ACC112 (cell line): ENCODE measurements around the gene DNAJC30.
"Not testable (repeated sequence)": the region's sequence is repeated elsewhere in the genome, so short reads cannot be mapped to it uniquely, and the experiment has no call there.

ENCODE experiments used
- H2AFZ ChIP-seq: fragments of 200-600 bp; sonication (generic); one replicate; pipeline ENCODE4 v1.6.0; 2017; ENCODE audit warnings: antibody characterized with exemption, low read length; ENCODE audit not compliant: unreplicated experiment
- H3K27ac ChIP-seq: fragments of 200-600 bp; sonication (generic); 2 replicates; pipeline ENCODE4 v1.5.1; 2014; ENCODE audit warnings: low read depth, mild to moderate bottlenecking, antibody characterized with exemption, low read length, moderate library complexity
- H3K27me3 ChIP-seq: fragments of 200-600 bp; sonication (generic); 2 replicates; pipeline ENCODE4 v1.6.1; 2014; ENCODE audit warnings: mild to moderate bottlenecking, antibody characterized with exemption, low read length, moderate library complexity, mixed read lengths; ENCODE audit not compliant: insufficient read depth
- H3K36me3 ChIP-seq: fragments of 200-600 bp; sonication (generic); 2 replicates; pipeline ENCODE4 v1.6.1; 2016; ENCODE audit warnings: mild to moderate bottlenecking, antibody characterized with exemption, low read length, moderate library complexity, mixed read lengths; ENCODE audit not compliant: insufficient read depth
- H3K4me1 ChIP-seq: fragments of 200-600 bp; sonication (generic); one replicate; pipeline ENCODE4 v1.6.1; 2016; ENCODE audit warnings: low read length, mixed read lengths; ENCODE audit not compliant: insufficient read depth, unreplicated experiment, control insufficient read depth
- H3K4me3 ChIP-seq: fragments of 200-600 bp; sonication (generic); 2 replicates; pipeline ENCODE4 v1.5.1; 2014; ENCODE audit warnings: mild to moderate bottlenecking, low read depth, low read length
- H3K79me2 ChIP-seq: fragments of 200-600 bp; sonication (generic); one replicate; pipeline ENCODE4 v1.6.0; 2016; ENCODE audit warnings: low read length; ENCODE audit not compliant: control insufficient read depth, unreplicated experiment, insufficient read depth

DNAJC30 gene

GRCh38 chr7:73682745-73683055, 553 bp downstream of the DNAJC30 start:
- H3K4me3 ChIP-seq, result peak overlapping the region; percentile 98
- H3K79me2 ChIP-seq, result peaks cover 80% of the 10 kb centered on the region
- H3K4me1 ChIP-seq, result peaks cover 17% of the 10 kb centered on the region
- H3K27me3 ChIP-seq, result no peaks in the 10 kb centered on the region
- H3K36me3 ChIP-seq, result 0 out of 2 replicates have a peak, but pooled peaks cover 5% of the 10 kb centered on the region
- peak overlapping the region; percentile 61 for H2AFZ ChIP-seq
- peak overlapping the region; percentile 28; the same call in 1 of the 2 replicates for H3K27ac ChIP-seq

GRCh38 chr7:73681031-73681430, 2.2 kb downstream of the DNAJC30 start:
- H3K4me3 ChIP-seq, result peak overlapping the region; percentile 98
- 0 out of 2 replicates have a peak, but pooled peaks cover 5% of the 10 kb centered on the region for H3K36me3 ChIP-seq
- H3K27ac ChIP-seq, result no peak overlapping the region
- H3K4me1 ChIP-seq, result peaks cover 17% of the 10 kb centered on the region
- H3K79me2 ChIP-seq, result peaks cover 66% of the 10 kb centered on the region
- H3K27me3 ChIP-seq, result no peaks in the 10 kb centered on the region
- no peak overlapping the region for H2AFZ ChIP-seq

GRCh38 chr7:73680501-73680900, 2.8 kb downstream of the DNAJC30 start:
- H3K27me3 ChIP-seq, result no peaks in the 10 kb centered on the region
- peaks cover 17% of the 10 kb centered on the region for H3K4me1 ChIP-seq
- H2AFZ ChIP-seq, result no peak overlapping the region
- 0 out of 2 replicates have a peak, but pooled peaks cover 5% of the 10 kb centered on the region for H3K36me3 ChIP-seq
- peak overlapping the region; percentile 98; the same call in 1 of the 2 replicates for H3K4me3 ChIP-seq
- no peak overlapping the region for H3K27ac ChIP-seq
- H3K79me2 ChIP-seq, result peaks cover 62% of the 10 kb centered on the region

- Histone ChIP-seq H3K36me3 (0 out of 2 replicates have a peak, but pooled peaks cover 5% of the 10 kb centered on the region), H3K4me3 (no peak overlapping the region), H3K4me1 (peaks cover 17% of the 10 kb centered on the region), H2AFZ (no peak overlapping the region), H3K27me3 (no peaks in the 10 kb centered on the region), H3K79me2 (peaks cover 54% of the 10 kb centered on the region), H3K27ac (no peak overlapping the region)
Observed at GRCh38 chr7:73679709-73680108, 3.5 kb downstream of the DNAJC30 start.

- Histone ChIP-seq H3K36me3 (0 out of 2 replicates have a peak, but pooled peaks cover 5% of the 10 kb centered on the region), H3K79me2 (peaks cover 46% of the 10 kb centered on the region), H2AFZ (no peak overlapping the region), H3K4me1 (peaks cover 17% of the 10 kb centered on the region), H3K27ac (no peak overlapping the region), H3K27me3 (no peaks in the 10 kb centered on the region), H3K4me3 (no peak overlapping the region)
Observed at GRCh38 chr7:73678862-73679261, 4.4 kb downstream of the DNAJC30 start.

- H3K79me2 ChIP-seq, result peaks cover 22% of the 10 kb centered on the region
- not testable (repeated sequence) for H3K4me3 ChIP-seq, H3K4me1 ChIP-seq, H3K27me3 ChIP-seq, H3K36me3 ChIP-seq, H3K27ac ChIP-seq, H2AFZ ChIP-seq
Observed at GRCh38 chr7:73676062-73676461, 7.2 kb downstream of the DNAJC30 start.

- no peak overlapping the region for H2AFZ ChIP-seq
- no peaks in the 10 kb centered on the region for H3K4me1 ChIP-seq
- H3K4me3 ChIP-seq, result no peak overlapping the region
- H3K79me2 ChIP-seq, result peaks cover 7% of the 10 kb centered on the region
- no peak overlapping the region for H3K27ac ChIP-seq
- H3K36me3 ChIP-seq, result 0 out of 2 replicates have a peak, but pooled peaks cover 5% of the 10 kb centered on the region
- H3K27me3 ChIP-seq, result no peaks in the 10 kb centered on the region
Observed at GRCh38 chr7:73674468-73675124, 8.7 kb downstream of the DNAJC30 start.

GRCh38 chr7:73671857-73672445, 11.3 kb downstream of the DNAJC30 start:
- peaks cover 6% of the 10 kb centered on the region for H3K4me1 ChIP-seq
- no peak overlapping the region for H3K27ac ChIP-seq
- H3K4me3 ChIP-seq, result no peak overlapping the region
- H3K36me3 ChIP-seq, result no peaks in the 10 kb centered on the region
- H3K27me3 ChIP-seq, result no peaks in the 10 kb centered on the region
- H3K79me2 ChIP-seq, result no peaks in the 10 kb centered on the region
- no peak overlapping the region for H2AFZ ChIP-seq

GRCh38 chr7:73671322-73671661, 12.0 kb downstream of the DNAJC30 start:
- H2AFZ ChIP-seq, result no peak overlapping the region
- H3K27me3 ChIP-seq, result no peaks in the 10 kb centered on the region
- H3K4me3 ChIP-seq, result no peak overlapping the region

GRCh38 chr7:73669858-73670385, 13.3 kb downstream of the DNAJC30 start:
- H3K27me3 ChIP-seq, result 0 out of 2 replicates have a peak, but pooled peaks cover 4% of the 10 kb centered on the region
- H3K4me3 ChIP-seq, result no peak overlapping the region
- H3K79me2 ChIP-seq, result no peaks in the 10 kb centered on the region
- H3K4me1 ChIP-seq, result peaks cover 6% of the 10 kb centered on the region
- H3K36me3 ChIP-seq, result no peaks in the 10 kb centered on the region
- H3K27ac ChIP-seq, result no peak overlapping the region
- no peak overlapping the region for H2AFZ ChIP-seq

More at GRCh38 chr7:73671322-73671661, 12.0 kb downstream of the DNAJC30 start:
- no peak overlapping the region for H3K27ac ChIP-seq
- H3K36me3 ChIP-seq, result no peaks in the 10 kb centered on the region
- peaks cover 6% of the 10 kb centered on the region for H3K4me1 ChIP-seq
- H3K79me2 ChIP-seq, result no peaks in the 10 kb centered on the region

- no peak overlapping the region for H2AFZ ChIP-seq
- no peaks in the 10 kb centered on the region for H3K79me2 ChIP-seq
- no peak overlapping the region for H3K4me3 ChIP-seq
- no peak overlapping the region for H3K27ac ChIP-seq
- H3K36me3 ChIP-seq, result no peaks in the 10 kb centered on the region
- 0 out of 2 replicates have a peak, but pooled peaks cover 4% of the 10 kb centered on the region for H3K27me3 ChIP-seq
- H3K4me1 ChIP-seq, result peaks cover 6% of the 10 kb centered on the region
Observed at GRCh38 chr7:73669288-73669701, 14.0 kb downstream of the DNAJC30 start.
